Measurements from ENCODE around the gene ABHD17B. TPM values are rescaled to one million over a fixed set of nuclear protein-coding genes. Genes with fewer than 3 reads are reported as not detected.
"Not testable (repeated sequence)": the region's sequence is repeated elsewhere in the genome, so short reads cannot be mapped to it uniquely, and the experiment has no call there.

Gene ABHD17B
- total RNA-seq = 10 to 100 TPM; 11.4 to 11.7 TPM

DNA sequence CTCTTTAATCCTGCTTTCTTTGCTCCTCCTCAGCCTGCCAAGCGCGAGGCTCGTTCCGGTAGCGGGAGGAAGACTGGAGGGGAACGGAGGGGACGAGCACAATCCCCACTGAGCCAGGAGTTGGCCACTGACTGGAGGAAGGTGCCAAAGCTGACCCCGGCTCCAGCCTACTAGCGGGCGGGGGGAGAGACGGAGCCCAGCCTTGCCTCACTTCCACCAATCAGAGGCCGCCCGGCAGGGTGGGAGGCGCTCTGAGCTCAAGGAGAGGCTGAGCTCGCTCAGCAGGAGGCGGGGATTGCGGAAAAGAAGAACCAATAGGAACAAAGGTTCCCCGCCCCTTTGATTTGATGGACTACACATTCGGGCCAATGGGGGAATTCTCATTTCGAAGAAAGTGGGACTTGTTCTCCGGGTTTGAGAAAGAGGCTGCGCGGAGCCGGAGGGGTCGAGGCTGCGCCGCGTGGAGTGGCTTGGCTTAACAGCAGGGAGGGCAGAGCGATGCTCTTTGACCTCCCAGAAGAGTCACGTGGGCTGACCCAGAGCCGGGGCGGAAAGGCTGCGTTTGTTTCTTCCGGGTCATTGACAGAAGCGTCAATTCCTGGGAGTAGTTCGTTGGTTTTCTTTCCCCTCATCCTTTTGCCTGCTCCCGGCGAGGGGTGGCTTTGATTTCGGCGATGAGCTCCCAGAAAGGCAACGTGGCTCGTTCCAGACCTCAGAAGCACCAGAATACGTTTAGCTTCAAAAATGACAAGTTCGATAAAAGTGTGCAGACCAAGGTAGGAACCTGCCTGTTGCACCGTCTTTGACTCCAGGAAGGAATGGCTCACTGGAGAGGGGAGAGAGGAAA lies at the start of gene ABHD17B, which contains the start of gene C9orf85:
Gene ABHD17B (minus strand): TSS at position 133 of the 847 bp plus-strand sequence. CDS start 36,113 bp downstream, outside the sequence.
Gene C9orf85 (plus strand): TSS at position 579 of the 847 bp plus-strand sequence. CDS start 96 bp downstream, at position 675.
- H3K36me3 Mint-ChIP-seq = peaks cover 6% of the 10 kb centered on the region
- H3K4me1 Mint-ChIP-seq (ENCODE audit: low read depth) = peaks cover 52% of the 10 kb centered on the region
- CTCF ChIA-PET = interaction anchor here (0.6 to 1.9 kb wide), 9 partner anchors 17 to 1867 kb away, joined by 3 to 11 read pairs (median 3); no protein-coding TSS in a partner anchor

DNA sequence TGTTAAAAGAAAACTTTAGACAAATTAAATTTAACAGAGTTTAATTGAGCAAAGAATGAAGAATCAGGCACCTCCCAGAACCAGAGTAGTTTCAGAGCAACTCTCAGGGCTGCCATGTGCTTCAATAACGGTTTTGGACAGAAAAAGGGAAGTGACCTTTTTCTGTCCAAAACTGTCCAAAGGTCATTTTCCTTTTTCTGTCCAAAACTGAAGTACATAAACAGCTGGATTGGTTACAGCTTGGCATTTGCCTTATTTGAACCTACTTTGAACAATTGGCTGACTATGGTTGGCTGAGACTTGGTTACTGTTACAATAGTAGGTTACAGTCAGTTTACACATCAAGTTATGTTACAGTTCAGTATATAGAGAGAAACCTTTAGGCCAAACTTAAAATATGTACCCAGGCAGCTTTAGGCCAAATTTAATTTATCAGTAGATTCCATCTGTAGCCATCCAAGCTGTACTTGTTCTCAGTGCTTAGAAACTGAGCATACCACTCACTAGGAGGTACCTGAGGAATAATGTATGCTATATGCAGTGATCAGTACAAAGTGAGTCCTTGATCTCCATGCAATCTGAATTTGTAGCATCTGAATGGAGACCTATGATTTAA lies 44.4 kb upstream of the ABHD17B start:
- ChIA-PET CTCF (no interaction called here), POLR2A (interaction anchor here (0.7 kb wide), 1 partner anchor 63 kb away, joined by 3 read pairs; no protein-coding TSS in a partner anchor)
- Mint-ChIP-seq H3K36me3 (peaks cover 9% of the 10 kb centered on the region), H3K27me3 (no peaks in the 10 kb centered on the region), H3K4me1 (ENCODE audit: low read depth) (no peaks in the 10 kb centered on the region), H3K4me3 (no peak overlapping the region), H3K27ac (no peak overlapping the region), H3K9me3 (no peaks in the 10 kb centered on the region)
- no peak for DNase-seq
- intact Hi-C loops (cut with micrococcal nuclease) = no loop called here

More for the DNA sequence above, at the start of gene ABHD17B, which contains the start of gene C9orf85:
- POLR2A ChIA-PET = interaction anchor here (0.7 to 1.5 kb wide), 6 partner anchors 13 to 147 kb away, joined by 3 to 8 read pairs (median 4); no protein-coding TSS in a partner anchor
- intact Hi-C loops (cut with micrococcal nuclease) = loop anchor here (1.0 to 10.0 kb wide), 14 partner anchors 10 to 1656 kb away; partner anchors contain the start of genes SMC5, TMC1 and ZFAND5
- no peaks in the 10 kb centered on the region for H3K9me3 Mint-ChIP-seq
- no peaks in the 10 kb centered on the region for H3K27me3 Mint-ChIP-seq
- peak within 1 kb of the TSS; percentile 92 for H3K27ac Mint-ChIP-seq
- DNase-seq = peak; percentile 98
- H3K4me3 Mint-ChIP-seq = peak within 1 kb of the TSS; percentile 97

GRCh38 chr9:71954652-71955051 lies 43.7 kb upstream of the ABHD17B start:
- POLR2A ChIA-PET = interaction anchor here (0.7 kb wide), 1 partner anchor 64 kb away, joined by 3 read pairs; no protein-coding TSS in a partner anchor
- intact Hi-C loops (cut with micrococcal nuclease); H3K4me1 Mint-ChIP-seq (ENCODE audit: low read depth): not testable (repeated sequence)

DNA sequence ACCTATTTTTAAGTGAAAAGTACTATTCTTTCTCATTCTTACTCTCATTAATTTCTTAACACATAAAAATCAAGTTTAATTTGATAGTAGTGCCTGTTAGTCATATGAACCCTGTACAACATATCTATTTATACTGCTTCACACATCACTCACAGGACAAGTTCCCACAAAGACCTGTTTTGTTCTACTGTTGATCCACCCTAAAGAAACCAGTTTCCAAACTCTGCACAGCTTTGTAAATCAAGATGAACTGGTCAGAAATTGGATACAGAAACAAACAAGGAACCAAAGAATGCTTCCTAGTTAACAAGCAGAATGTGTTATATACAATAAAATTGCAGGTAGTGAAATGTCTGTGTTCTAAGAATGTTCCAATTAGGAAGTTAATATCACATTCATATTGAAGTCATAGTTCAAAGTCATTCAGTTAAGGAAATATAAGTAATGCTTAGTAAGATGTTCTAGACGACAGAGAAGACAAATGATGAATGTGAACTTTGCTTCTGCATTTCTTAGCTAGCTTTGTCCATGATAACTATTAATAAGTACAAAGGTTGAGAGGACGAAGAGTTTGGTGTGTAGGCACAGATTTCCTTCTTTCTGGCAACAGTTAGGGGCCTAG lies 33.9 kb upstream of the ABHD17B start:
- no peaks in the 10 kb centered on the region for H3K4me1 Mint-ChIP-seq (ENCODE audit: low read depth)
- H3K9me3 Mint-ChIP-seq = no peaks in the 10 kb centered on the region
- no peak overlapping the region for H3K27ac Mint-ChIP-seq
- intact Hi-C loops (cut with micrococcal nuclease) = no loop called here
- no peaks in the 10 kb centered on the region for H3K27me3 Mint-ChIP-seq
- peaks cover 7% of the 10 kb centered on the region for H3K36me3 Mint-ChIP-seq
- no peak for DNase-seq
- CTCF ChIA-PET = no interaction called here
- POLR2A ChIA-PET = no interaction called here
- no peak overlapping the region for H3K4me3 Mint-ChIP-seq

More at GRCh38 chr9:71954652-71955051, 43.7 kb upstream of the ABHD17B start:
- H3K27me3 Mint-ChIP-seq, H3K27ac Mint-ChIP-seq, CTCF ChIA-PET, H3K36me3 Mint-ChIP-seq, DNase-seq, H3K4me3 Mint-ChIP-seq, H3K9me3 Mint-ChIP-seq: not testable (repeated sequence)

GRCh38 chr9:71941998-71942567 lies 31.1 kb upstream of the ABHD17B start:
- Mint-ChIP-seq H3K27me3 (no peaks in the 10 kb centered on the region), H3K4me3 (no peak overlapping the region), H3K9me3 (no peaks in the 10 kb centered on the region), H3K36me3 (no peaks in the 10 kb centered on the region), H3K4me1 (ENCODE audit: low read depth) (peaks cover 5% of the 10 kb centered on the region), H3K27ac (no peak overlapping the region)
- intact Hi-C loops (cut with micrococcal nuclease) = no loop called here
- CTCF ChIA-PET = interaction anchor here (0.6 kb wide), 1 partner anchor 1053 kb away, joined by 3 read pairs; no protein-coding TSS in a partner anchor
- no peak for DNase-seq
- POLR2A ChIA-PET = no interaction called here

- H3K27ac Mint-ChIP-seq = no peak overlapping the region
- no peak for DNase-seq
- peaks cover 5% of the 10 kb centered on the region for H3K4me1 Mint-ChIP-seq (ENCODE audit: low read depth)
- H3K27me3 Mint-ChIP-seq = no peaks in the 10 kb centered on the region
- H3K36me3 Mint-ChIP-seq = no peaks in the 10 kb centered on the region
- no peaks in the 10 kb centered on the region for H3K9me3 Mint-ChIP-seq
- intact Hi-C loops (cut with micrococcal nuclease) = no loop called here
- ChIA-PET CTCF (no interaction called here), POLR2A (no interaction called here)
- H3K4me3 Mint-ChIP-seq = no peak overlapping the region
Measured at GRCh38 chr9:71941060-71941568, 30.1 kb upstream of the ABHD17B start.

DNA sequence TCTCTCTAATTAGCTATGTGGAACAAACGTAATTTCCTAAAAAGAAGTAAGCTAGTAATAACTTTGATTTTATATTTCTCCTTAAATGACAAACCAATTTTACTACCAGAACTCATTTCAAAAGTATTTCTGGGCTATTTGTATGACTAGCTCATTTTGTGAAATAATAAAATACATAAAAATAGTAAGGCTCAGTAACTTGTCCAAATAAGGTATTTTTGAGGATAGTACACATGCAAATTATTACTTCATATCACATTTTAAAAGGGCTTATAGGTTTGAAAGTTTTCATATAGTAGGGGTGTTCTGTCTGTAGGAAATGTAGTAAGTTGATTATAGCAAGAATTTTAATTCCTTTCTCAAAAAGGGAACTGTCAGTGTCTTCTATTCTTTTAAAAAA lies 26.9 kb upstream of the ABHD17B start:
- Mint-ChIP-seq H3K27me3 (no peaks in the 10 kb centered on the region), H3K9me3 (no peaks in the 10 kb centered on the region), H3K4me3 (no peak overlapping the region), H3K4me1 (ENCODE audit: low read depth) (peaks cover 9% of the 10 kb centered on the region), H3K36me3 (peaks cover under 1% of the 10 kb centered on the region), H3K27ac (no peak overlapping the region)
- ChIA-PET POLR2A (no interaction called here), CTCF (no interaction called here)
- no peak for DNase-seq
- intact Hi-C loops (cut with micrococcal nuclease) = no loop called here

GRCh38 chr9:71937070-71937625 lies 26.2 kb upstream of the ABHD17B start:
- no peak overlapping the region for H3K27ac Mint-ChIP-seq
- no peaks in the 10 kb centered on the region for H3K9me3 Mint-ChIP-seq
- ChIA-PET POLR2A (no interaction called here), CTCF (interaction anchor here (0.6 kb wide), 1 partner anchor 118 kb away, joined by 3 read pairs; no protein-coding TSS in a partner anchor)
- no peaks in the 10 kb centered on the region for H3K27me3 Mint-ChIP-seq
- intact Hi-C loops (cut with micrococcal nuclease) = no loop called here
- peaks cover 5% of the 10 kb centered on the region for H3K36me3 Mint-ChIP-seq
- H3K4me1 Mint-ChIP-seq (ENCODE audit: low read depth) = peaks cover 9% of the 10 kb centered on the region
- DNase-seq = no peak
- no peak overlapping the region for H3K4me3 Mint-ChIP-seq

GRCh38 chr9:71936066-71936465 lies 25.1 kb upstream of the ABHD17B start:
- no peak for DNase-seq
- no peaks in the 10 kb centered on the region for H3K9me3 Mint-ChIP-seq
- intact Hi-C loops (cut with micrococcal nuclease) = no loop called here
- ChIA-PET POLR2A (no interaction called here), CTCF (no interaction called here)
- peaks cover 8% of the 10 kb centered on the region for H3K36me3 Mint-ChIP-seq
- no peak overlapping the region for H3K4me3 Mint-ChIP-seq
- no peaks in the 10 kb centered on the region for H3K27me3 Mint-ChIP-seq
- no peak overlapping the region for H3K27ac Mint-ChIP-seq
- peaks cover 9% of the 10 kb centered on the region for H3K4me1 Mint-ChIP-seq (ENCODE audit: low read depth)

GRCh38 chr9:71931166-71931565 lies 20.2 kb upstream of the ABHD17B start:
- Mint-ChIP-seq H3K27me3 (no peaks in the 10 kb centered on the region), H3K4me3 (no peak overlapping the region), H3K9me3 (no peaks in the 10 kb centered on the region), H3K36me3 (peaks cover 9% of the 10 kb centered on the region), H3K27ac (no peak overlapping the region), H3K4me1 (ENCODE audit: low read depth) (peaks cover 4% of the 10 kb centered on the region)
- ChIA-PET CTCF (no interaction called here), POLR2A (no interaction called here)
- intact Hi-C loops (cut with micrococcal nuclease) = no loop called here
- no peak for DNase-seq

- peaks cover 9% of the 10 kb centered on the region for H3K36me3 Mint-ChIP-seq
- POLR2A ChIA-PET = no interaction called here
- no peaks in the 10 kb centered on the region for H3K27me3 Mint-ChIP-seq
- H3K27ac Mint-ChIP-seq = no peak overlapping the region
- H3K4me3 Mint-ChIP-seq = no peak overlapping the region
- CTCF ChIA-PET = no interaction called here
- intact Hi-C loops (cut with micrococcal nuclease) = no loop called here
- DNase-seq = no peak
- no peaks in the 10 kb centered on the region for H3K4me1 Mint-ChIP-seq (ENCODE audit: low read depth)
- H3K9me3 Mint-ChIP-seq = no peaks in the 10 kb centered on the region
Measured at GRCh38 chr9:71929791-71930440, 18.9 kb upstream of the ABHD17B start.
